ENCODE data around the gene ADIPOR1.

The ADIPOR1 gene

GRCh38 chr1:202959276-202959620 is 1.1 kb upstream of the ADIPOR1 start:
- peak overlapping the region; percentile 64 for H3K27ac ChIP-seq

DNA sequence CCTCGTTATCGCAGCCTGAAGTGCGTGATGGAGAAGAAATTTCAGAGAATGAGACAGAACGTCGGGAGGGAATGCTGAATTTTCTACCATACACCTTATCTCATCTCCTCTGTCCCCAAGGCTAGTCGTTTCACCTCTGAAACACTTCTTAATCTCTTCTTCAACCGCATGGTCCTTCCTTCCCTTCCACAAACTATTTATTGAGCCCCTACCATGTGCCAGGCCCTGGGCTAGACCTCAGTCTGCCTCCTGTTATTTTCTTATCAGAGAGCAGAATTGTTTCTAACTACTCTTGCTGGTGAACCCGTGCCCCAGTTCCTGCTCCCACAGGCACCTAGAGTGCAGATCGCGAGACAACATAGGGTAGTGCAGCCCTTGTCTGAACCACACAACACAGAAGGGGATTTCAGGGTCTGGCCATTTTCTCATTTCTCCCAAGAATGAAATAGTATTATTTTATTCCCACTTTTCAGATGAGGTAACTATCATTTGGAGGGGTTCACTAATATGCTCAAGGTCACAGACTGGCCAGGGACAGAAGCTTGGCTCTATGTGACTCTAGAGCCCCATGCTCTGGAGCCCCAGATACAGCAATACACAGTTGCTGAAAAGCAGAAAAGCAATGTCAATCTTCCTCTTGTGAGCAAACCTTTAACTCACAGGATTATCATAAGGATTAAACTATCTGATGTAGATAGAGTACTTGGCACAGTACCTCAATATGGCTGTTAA is 598 bp upstream of the ADIPOR1 start:
- TF ChIP-seq ZFX (IDR thresholded peaks at IDR 0.05; ENCODE audit: borderline replicate concordance) = no peak
- TF ChIP-seq, protein P1, sequence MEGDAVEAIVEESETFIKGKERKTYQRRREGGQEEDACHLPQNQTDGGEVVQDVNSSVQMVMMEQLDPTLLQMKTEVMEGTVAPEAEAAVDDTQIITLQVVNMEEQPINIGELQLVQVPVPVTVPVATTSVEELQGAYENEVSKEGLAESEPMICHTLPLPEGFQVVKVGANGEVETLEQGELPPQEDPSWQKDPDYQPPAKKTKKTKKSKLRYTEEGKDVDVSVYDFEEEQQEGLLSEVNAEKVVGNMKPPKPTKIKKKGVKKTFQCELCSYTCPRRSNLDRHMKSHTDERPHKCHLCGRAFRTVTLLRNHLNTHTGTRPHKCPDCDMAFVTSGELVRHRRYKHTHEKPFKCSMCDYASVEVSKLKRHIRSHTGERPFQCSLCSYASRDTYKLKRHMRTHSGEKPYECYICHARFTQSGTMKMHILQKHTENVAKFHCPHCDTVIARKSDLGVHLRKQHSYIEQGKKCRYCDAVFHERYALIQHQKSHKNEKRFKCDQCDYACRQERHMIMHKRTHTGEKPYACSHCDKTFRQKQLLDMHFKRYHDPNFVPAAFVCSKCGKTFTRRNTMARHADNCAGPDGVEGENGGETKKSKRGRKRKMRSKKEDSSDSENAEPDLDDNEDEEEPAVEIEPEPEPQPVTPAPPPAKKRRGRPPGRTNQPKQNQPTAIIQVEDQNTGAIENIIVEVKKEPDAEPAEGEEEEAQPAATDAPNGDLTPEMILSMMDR (IDR thresholded peaks at IDR 0.05) = no peak
- peak overlapping the region; percentile 64 for H3K27ac ChIP-seq

More at GRCh38 chr1:202959276-202959620, 1.1 kb upstream of the ADIPOR1 start:
- TF ChIP-seq, protein P1 (IDR thresholded peaks at IDR 0.05) = no peak
- TF ChIP-seq ZFX (IDR thresholded peaks at IDR 0.05; ENCODE audit: borderline replicate concordance) = no peak

DNA sequence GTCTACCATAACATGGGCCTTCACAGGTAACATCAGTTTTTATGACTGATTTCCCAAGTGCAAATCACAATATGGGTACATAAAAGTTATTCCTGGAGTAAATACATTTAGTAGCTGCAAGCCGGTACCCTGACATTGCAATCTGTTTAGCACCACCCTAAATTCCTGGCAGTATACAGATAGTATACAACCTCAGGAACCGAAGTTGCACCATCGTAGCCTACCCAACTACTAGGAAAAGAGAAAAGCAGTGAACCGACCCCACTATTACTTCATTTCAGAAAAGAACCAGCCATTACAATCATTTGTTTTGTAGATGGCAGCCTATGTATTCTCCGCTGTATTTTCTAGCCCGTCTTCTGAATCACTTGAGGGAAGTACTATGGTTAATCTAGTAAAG is 1.1 kb downstream of the ADIPOR1 start:
- TF ChIP-seq ZFX (IDR thresholded peaks at IDR 0.05; ENCODE audit: borderline replicate concordance) = no peak
- TF ChIP-seq, protein P1 (IDR thresholded peaks at IDR 0.05) = no peak
- no peak overlapping the region for H3K27ac ChIP-seq

DNA sequence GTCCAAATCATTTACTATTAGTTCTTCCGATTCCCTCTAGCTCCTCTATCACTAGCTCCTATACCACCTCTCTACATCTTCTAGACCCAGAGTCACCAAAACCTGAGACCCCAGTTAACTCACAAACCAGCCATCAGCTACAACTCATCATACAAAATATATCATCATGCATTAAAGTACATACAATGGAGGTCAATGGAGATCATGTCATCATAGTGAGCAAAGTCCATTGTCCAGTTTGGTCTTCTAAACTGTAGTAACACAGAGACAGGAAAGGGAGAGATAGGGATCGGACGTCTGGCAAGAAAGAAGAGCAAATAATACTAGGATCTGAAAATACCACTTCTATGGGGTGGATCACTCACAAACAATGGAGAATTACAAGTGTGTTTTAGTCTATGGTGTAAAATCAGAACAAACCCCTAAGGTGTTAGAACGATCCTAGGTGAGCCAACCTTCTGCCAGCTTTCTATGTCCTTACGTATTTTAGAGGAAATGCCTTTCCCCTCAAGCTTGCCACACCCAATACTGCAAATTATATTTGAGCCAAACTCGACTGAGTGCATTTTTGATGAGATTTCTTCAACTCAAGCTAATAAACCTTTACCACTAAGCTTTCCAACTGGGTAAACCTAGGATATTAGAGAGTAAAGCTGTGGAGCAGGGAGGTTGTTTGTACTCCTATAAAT is 3.9 kb downstream of the ADIPOR1 start:
- no peak overlapping the region for H3K27ac ChIP-seq
- no peak for TF ChIP-seq ZFX (IDR thresholded peaks at IDR 0.05; ENCODE audit: borderline replicate concordance)
- TF ChIP-seq, protein P1 (IDR thresholded peaks at IDR 0.05) = no peak

GRCh38 chr1:202953392-202953791 is 4.7 kb downstream of the ADIPOR1 start:
- TF ChIP-seq, protein P1 (IDR thresholded peaks at IDR 0.05) = no peak
- TF ChIP-seq ZFX (IDR thresholded peaks at IDR 0.05; ENCODE audit: borderline replicate concordance) = no peak
- no peak overlapping the region for H3K27ac ChIP-seq

DNA sequence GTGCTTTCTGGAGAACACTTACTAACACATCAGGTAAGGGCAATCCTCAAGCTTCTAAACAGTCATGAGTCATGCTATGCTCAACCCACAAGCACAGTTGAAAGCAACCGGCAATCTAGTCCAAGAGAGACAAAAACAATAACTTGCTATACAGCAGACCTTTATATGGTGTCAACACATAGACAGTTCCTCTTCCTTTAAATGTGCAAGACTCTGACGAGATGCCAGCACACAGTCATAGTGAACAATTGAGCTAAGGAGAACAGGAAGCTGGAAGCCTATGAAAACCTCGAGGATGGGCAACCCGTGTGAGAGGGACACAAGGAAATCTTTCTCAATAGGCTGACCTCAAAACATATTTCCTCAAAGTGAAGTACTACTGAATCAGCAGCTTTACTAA is 5.3 kb downstream of the ADIPOR1 start:
- no peak for TF ChIP-seq ZFX (IDR thresholded peaks at IDR 0.05; ENCODE audit: borderline replicate concordance)
- TF ChIP-seq, protein P1 (IDR thresholded peaks at IDR 0.05) = no peak
- H3K27ac ChIP-seq = no peak overlapping the region

GRCh38 chr1:202952099-202952498 is 6.0 kb downstream of the ADIPOR1 start:
- TF ChIP-seq, protein P1 (IDR thresholded peaks at IDR 0.05) = no peak
- TF ChIP-seq ZFX (IDR thresholded peaks at IDR 0.05; ENCODE audit: borderline replicate concordance) = no peak
- no peak overlapping the region for H3K27ac ChIP-seq
